ENCODE measurements around the gene ACHE.

- TF ChIP-seq CTCF (IDR thresholded peaks at IDR 0.05; ENCODE audit: borderline replicate concordance, extremely low read depth, low read length, poor library complexity, severe bottlenecking) = no peak
- TF ChIP-seq EZH2 (IDR thresholded peaks at IDR 0.05; ENCODE audit: borderline replicate concordance, low read depth, low read length, severe bottlenecking) = no peak
These were observed 1.6 kb downstream of the ACHE start for GRCh38 chr7:100893910-100894721.

All from DND-41 (cell line).